Endothelial cell of umbilical vein (primary cell): ENCODE results near the gene GNAZ. TPM values are rescaled to one million over a fixed set of nuclear protein-coding genes. Genes with fewer than 3 reads are reported as not detected.

Experiments
- BruUV-seq: library from RNA; stranded (reverse); fragments of 400-500 nt; replicated peaks from 2 replicates; lab custom pipeline; 2021; lab: Mats Ljungman, UMichigan
- CTCF ChIA-PET: fragments of 300-600, 350-600 bp; sonication (Branson Sonifier 250); formaldehyde crosslinking; loops from one replicate; lab custom pipeline; 2021; ENCODE audit warnings: antibody characterized with exemption, inconsistent platforms; lab: Charles Lee
- POLR2A ChIA-PET: fragments of 300-600, 350-600 bp; sonication (Branson Sonifier 250); formaldehyde crosslinking; loops from one replicate; lab custom pipeline; 2021; ENCODE audit warnings: antibody characterized with exemption, inconsistent platforms; lab: Charles Lee
- DNase-seq: peaks from one replicate; pipeline ENCODE4 v3.0.0-alpha.2; 2011; ENCODE audit warnings: low read depth, low spot score
- FAIRE-seq: peaks from 2 replicates; lab custom pipeline; 2011; peaks lifted over from hg19 to GRCh38; lab: Jason Lieb, UNC
- H2AFZ ChIP-seq: 2 replicates; pipeline ENCODE4 v1.6.0; 2012; ENCODE audit warnings: low read depth, low read length, control low read depth, inconsistent platforms
- H3K27ac ChIP-seq: 2 replicates; pipeline ENCODE4 v1.5.1; 2011; ENCODE audit warnings: low read depth, mild to moderate bottlenecking, control low read depth, low read length, moderate library complexity; ENCODE audit not compliant: insufficient read depth
- H3K27me3 ChIP-seq, 2 experiments: 2 replicates each; pipeline versions ENCODE4 v1.6.0 to v1.6.1; 2011; ENCODE audit warnings: low read length in 2 of 2, mixed read lengths in 1 of 2; ENCODE audit not compliant: control insufficient read depth in 2 of 2, insufficient read depth in 2 of 2
- H3K36me3 ChIP-seq, 2 experiments: 2 replicates in 1 of 2; 3 replicates in 1 of 2; pipeline ENCODE4 v1.5.1; 2011; ENCODE audit warnings: low read length in 2 of 2, mild to moderate bottlenecking in 1 of 2, moderate library complexity in 1 of 2; ENCODE audit not compliant: control insufficient read depth in 2 of 2, insufficient read depth in 2 of 2; ENCODE audit errors: extremely low read depth in 1 of 2
- H3K4me1 ChIP-seq: 3 replicates; pipeline ENCODE4 v1.5.1; 2011; ENCODE audit warnings: mild to moderate bottlenecking, low read length; ENCODE audit not compliant: control insufficient read depth, insufficient read depth; ENCODE audit errors: extremely low read depth
- H3K4me2 ChIP-seq: 2 replicates; pipeline ENCODE4 v1.6.1; 2011; ENCODE audit warnings: low read length, control low read depth, mixed read lengths; ENCODE audit not compliant: insufficient read depth
- H3K4me3 ChIP-seq, 3 experiments: fragments of 200-600 bp in 1 of 3; sonication (generic), shearing (Covaris generic) in 1 of 3; replicated peaks in 1 of 3; 2 replicates each; pipeline ENCODE4 v1.5.1; 2011 to 2016; ENCODE audit warnings: control low read depth in 3 of 3, low read length in 3 of 3, mild to moderate bottlenecking in 2 of 3, inconsistent platforms in 1 of 3, low read depth in 1 of 3, moderate library complexity in 1 of 3; ENCODE audit not compliant: insufficient read depth in 1 of 3
- H3K79me2 ChIP-seq: 2 replicates; pipeline ENCODE4 v1.6.0; 2012; ENCODE audit warnings: low read length, inconsistent platforms; ENCODE audit not compliant: control insufficient read depth, insufficient read depth
- H3K9ac ChIP-seq: replicated peaks from 2 replicates; pipeline ENCODE3; 2011; ENCODE audit warnings: low read length, control low read depth; ENCODE audit not compliant: insufficient read depth; ENCODE audit errors: extremely low read depth
- H3K9me1 ChIP-seq: replicated peaks from 3 replicates; pipeline ENCODE4 v1.6.0; 2011; ENCODE audit warnings: mild to moderate bottlenecking, low read length; ENCODE audit not compliant: control insufficient read depth, insufficient read depth; ENCODE audit errors: extremely low read depth
- H3K9me3 ChIP-seq: replicated peaks from 2 replicates; pipeline ENCODE4 v1.5.1; 2012; ENCODE audit warnings: low read length, inconsistent platforms; ENCODE audit not compliant: control insufficient read depth, insufficient read depth
- H4K20me1 ChIP-seq: replicated peaks from 2 replicates; pipeline ENCODE3; 2011; ENCODE audit warnings: mild to moderate bottlenecking, low read length; ENCODE audit not compliant: control insufficient read depth, insufficient read depth; ENCODE audit errors: extremely low read depth
- EZH2 ChIP-seq: IDR thresholded peaks from 2 replicates; pipeline ENCODE4 v1.6.1; 2012; ENCODE audit warnings: borderline replicate concordance, low read depth, mild to moderate bottlenecking, moderate library complexity, low read length, inconsistent platforms; ENCODE audit not compliant: severe bottlenecking
- FOS ChIP-seq: IDR thresholded peaks from 2 replicates; pipeline ENCODE4 v1.6.1; 2011; ENCODE audit warnings: mild to moderate bottlenecking, low read length, moderate library complexity, borderline replicate concordance; ENCODE audit not compliant: insufficient read depth
- GATA2 ChIP-seq: IDR thresholded peaks from 2 replicates; pipeline ENCODE4 v1.7.0; 2011; ENCODE audit warnings: low read depth, mild to moderate bottlenecking, moderate library complexity, mixed read lengths, low read length; ENCODE audit not compliant: insufficient read length, insufficient read depth
- JUN ChIP-seq: IDR thresholded peaks from 2 replicates; pipeline ENCODE4 v1.6.1; 2011; ENCODE audit warnings: borderline replicate concordance, low read depth; ENCODE audit not compliant: insufficient read length, insufficient read depth
- MYC ChIP-seq: IDR thresholded peaks from one replicate; pipeline ENCODE4 v1.6.1; 2011; ENCODE audit warnings: mild to moderate bottlenecking, low read depth, low read length
- POLR2A ChIP-seq: IDR thresholded peaks from 2 replicates; pipeline ENCODE4 v1.6.1; 2012; ENCODE audit warnings: low read depth, mild to moderate bottlenecking, control low read depth, low read length
- POLR2AphosphoS5 ChIP-seq: IDR thresholded peaks from 2 replicates; pipeline ENCODE4 v1.6.1; 2012; ENCODE audit warnings: low read depth, mild to moderate bottlenecking, control low read depth, low read length, moderate library complexity; ENCODE audit not compliant: insufficient read depth
- dilution Hi-C: fragments of 300-500 bp; cut with MboI; formaldehyde crosslinking; loops from one replicate; pipeline ENCODE4 v1.15.0; 2019; ENCODE audit warnings: low sequenced_read_pairs; ENCODE audit not compliant: extremely low pct_ligation_motif_present
- intact Hi-C: fragments of 100-400 bp; cut with micrococcal nuclease; formaldehyde crosslinking; loops from one replicate; pipeline ENCODE4 v1.10.0; 2022
- polyA plus RNA-seq, 4 experiments: library from polyadenylated mRNA; depleted of rRNA in 3 of 4; stranded (reverse) in 3 of 4; unstranded in 1 of 4; fragments of >200 nt; gene quantifications; 2 replicates each; pipeline versions ENCODE4 v1.2.1 to v1.2.3, GENCODE V29; 2011 to 2012; ENCODE audit warnings: missing spikeins in 1 of 4
- total RNA-seq: library from RNA; stranded (reverse); gene quantifications from 2 replicates; pipeline ENCODE4 v1.2.3, GENCODE V29; 2021
- TF ChIP-seq, protein P1 (sequence below), 2 donors: IDR thresholded peaks; 1 replicate in 1 of 2; 2 replicates in 1 of 2; pipeline ENCODE4 v1.5.1; 2011; ENCODE audit warnings: low read length in 2 of 2, mild to moderate bottlenecking in 2 of 2, moderate library complexity in 2 of 2, control low read depth in 1 of 2, inconsistent platforms in 1 of 2, low read depth in 1 of 2; ENCODE audit not compliant: insufficient read depth in 1 of 2; ENCODE audit errors: extremely low read depth in 1 of 2
- TF ChIP-seq, protein P2 (sequence below): IDR thresholded peaks from 2 replicates; pipeline ENCODE4 v1.6.1; 2011; ENCODE audit not compliant: insufficient read depth, insufficient read length

Gene GNAZ
- total and polyA plus RNA-seq, 2 donors (not counting 3 experiments of a cell fraction or from before 2014, with no cell fraction given), result 0.44 to 0.86 TPM

DNA sequence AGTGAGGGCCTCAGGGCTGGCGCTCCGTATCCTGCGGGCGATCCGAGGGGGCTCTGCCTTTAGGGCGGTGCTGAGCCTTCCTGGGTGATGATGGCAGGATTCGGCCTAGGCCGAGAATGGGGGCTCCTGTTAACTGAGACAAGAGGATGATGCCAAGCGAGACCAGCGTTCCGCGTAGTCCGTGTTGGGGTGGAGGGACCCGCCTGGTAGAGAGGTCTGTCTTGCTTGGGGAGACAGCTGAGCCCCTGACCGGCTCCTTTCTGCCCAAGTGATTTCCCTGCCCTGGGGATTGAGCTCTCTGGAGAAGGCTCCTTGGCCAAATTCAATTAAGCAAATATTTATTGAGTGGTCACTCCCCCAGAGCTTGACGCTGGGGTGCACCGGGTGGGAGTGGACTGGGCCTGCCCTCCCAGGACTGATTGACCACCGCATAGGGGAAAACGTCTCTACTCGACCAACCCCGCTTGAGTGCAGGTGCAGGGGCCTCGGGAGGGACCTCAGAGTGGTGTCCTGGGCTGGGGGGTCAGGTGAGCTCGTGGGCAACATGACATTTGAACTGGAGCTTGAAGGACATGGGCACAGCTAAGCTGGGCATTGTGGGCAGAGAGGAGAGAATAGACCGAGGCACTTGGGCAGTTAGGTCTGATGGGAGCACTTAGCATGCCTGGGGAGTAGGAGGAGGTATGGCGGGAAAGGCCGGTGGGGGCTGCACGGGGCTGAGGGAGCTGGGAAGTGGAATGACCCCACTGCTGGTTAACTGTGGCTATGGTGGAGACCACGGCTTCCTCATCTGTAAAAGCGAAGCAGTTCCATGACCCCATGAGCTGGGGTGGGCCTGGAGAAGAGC, 1.1 kb downstream of the GNAZ start:
- Histone ChIP-seq H3K36me3 (no peaks in the 10 kb centered on the region), H4K20me1 (no peaks in the 10 kb centered on the region), H3K4me2 (no peak overlapping the region), H3K79me2 (no peaks in the 10 kb centered on the region), H2AFZ (no peak overlapping the region), H3K4me3 (no peak overlapping the region), H3K27me3 (peaks cover 0 to 3% of the 10 kb centered on the region in 2 experiments), H3K4me1 (peaks cover 6% of the 10 kb centered on the region), H3K9ac (no peak overlapping the region), H3K27ac (no peak overlapping the region), H3K9me3 (no peaks in the 10 kb centered on the region), H3K9me1 (no peaks in the 10 kb centered on the region)
- no TSS peak for BruUV-seq
- dilution Hi-C loops, result no loop called here
- DNase-seq (no peak), FAIRE-seq (no peak)
- POLR2A ChIA-PET, result no interaction called here
- CTCF ChIA-PET, result interaction anchor here (1.7 kb wide), 1 partner anchor 12 kb away, joined by 4 read pairs; no protein-coding TSS in a partner anchor
- intact Hi-C loops, result no loop called here
- TF ChIP-seq POLR2AphosphoS5 (no peak), EZH2 (no peak), FOS (no peak), MYC (no peak), GATA2 (no peak), JUN (no peak), POLR2A (no peak)
- TF ChIP-seq, protein P1, sequence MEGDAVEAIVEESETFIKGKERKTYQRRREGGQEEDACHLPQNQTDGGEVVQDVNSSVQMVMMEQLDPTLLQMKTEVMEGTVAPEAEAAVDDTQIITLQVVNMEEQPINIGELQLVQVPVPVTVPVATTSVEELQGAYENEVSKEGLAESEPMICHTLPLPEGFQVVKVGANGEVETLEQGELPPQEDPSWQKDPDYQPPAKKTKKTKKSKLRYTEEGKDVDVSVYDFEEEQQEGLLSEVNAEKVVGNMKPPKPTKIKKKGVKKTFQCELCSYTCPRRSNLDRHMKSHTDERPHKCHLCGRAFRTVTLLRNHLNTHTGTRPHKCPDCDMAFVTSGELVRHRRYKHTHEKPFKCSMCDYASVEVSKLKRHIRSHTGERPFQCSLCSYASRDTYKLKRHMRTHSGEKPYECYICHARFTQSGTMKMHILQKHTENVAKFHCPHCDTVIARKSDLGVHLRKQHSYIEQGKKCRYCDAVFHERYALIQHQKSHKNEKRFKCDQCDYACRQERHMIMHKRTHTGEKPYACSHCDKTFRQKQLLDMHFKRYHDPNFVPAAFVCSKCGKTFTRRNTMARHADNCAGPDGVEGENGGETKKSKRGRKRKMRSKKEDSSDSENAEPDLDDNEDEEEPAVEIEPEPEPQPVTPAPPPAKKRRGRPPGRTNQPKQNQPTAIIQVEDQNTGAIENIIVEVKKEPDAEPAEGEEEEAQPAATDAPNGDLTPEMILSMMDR (IDR thresholded peaks at IDR 0.05; ENCODE audit: extremely low read depth in 1 of 2, insufficient read depth in 1 of 2, low read depth in 1 of 2, low read length in 2 of 2), result no peak
- TF ChIP-seq, protein P2, sequence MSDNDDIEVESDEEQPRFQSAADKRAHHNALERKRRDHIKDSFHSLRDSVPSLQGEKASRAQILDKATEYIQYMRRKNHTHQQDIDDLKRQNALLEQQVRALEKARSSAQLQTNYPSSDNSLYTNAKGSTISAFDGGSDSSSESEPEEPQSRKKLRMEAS, result no peak
